GM21737 (cell line): ENCODE measurements around the gene RNF126.
"Not testable (repeated sequence)": the region's sequence is repeated elsewhere in the genome, so short reads cannot be mapped to it uniquely, and the experiment has no call there.

Source experiments
- ATAC-seq: cut with Tn5 transposase; IDR thresholded peaks from one replicate; pipeline ENCODE4 v1.9.1; 2021; ENCODE audit warnings: mild to moderate bottlenecking, moderate library complexity; ENCODE audit not compliant: unreplicated experiment

Gene RNF126

DNA sequence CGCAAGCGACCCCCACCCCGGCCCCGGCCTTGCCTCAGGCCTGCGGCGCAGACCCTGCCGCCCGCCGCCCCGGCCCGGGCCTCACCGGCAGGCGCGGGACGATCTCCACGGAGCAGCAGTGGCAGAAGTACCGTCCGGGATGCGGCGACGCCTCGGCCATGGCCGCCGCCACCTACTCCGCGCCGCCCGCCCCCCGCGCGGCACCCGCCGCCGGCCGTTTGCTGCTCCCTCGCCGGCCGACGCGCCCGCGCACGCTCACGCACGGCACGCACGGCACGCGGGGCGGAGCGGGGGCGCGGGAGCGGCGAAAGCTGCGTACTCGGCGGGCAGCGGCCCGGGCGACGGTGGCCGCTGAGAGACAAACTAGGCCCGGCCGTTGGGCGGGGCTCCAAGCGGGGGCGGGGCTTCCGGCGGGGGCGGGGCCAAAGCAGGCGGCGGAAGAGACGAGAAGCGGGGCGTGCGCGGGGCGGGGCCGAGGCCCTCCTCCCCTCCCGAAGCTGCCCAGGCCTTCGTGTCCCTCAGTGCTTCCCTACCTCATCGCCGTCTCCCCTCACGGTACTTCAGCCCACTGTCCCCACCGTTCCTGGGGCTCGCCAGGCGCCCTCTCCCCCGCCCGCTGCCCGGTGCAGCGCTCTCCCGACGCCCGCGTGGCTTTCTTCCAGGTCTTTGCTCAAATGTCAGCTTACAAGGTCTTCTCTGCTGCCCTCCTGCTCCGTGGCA, at the start of gene RNF126:
Gene RNF126, minus strand, starts transcription at position 253 of the 720 bp plus-strand sequence. Its CDS starts 93 bp downstream, at position 160.
- ATAC-seq: peak; percentile 54

- no peak for ATAC-seq
Observed at GRCh38 chr19:711254-711653, 48.2 kb upstream of the RNF126 start.

DNA sequence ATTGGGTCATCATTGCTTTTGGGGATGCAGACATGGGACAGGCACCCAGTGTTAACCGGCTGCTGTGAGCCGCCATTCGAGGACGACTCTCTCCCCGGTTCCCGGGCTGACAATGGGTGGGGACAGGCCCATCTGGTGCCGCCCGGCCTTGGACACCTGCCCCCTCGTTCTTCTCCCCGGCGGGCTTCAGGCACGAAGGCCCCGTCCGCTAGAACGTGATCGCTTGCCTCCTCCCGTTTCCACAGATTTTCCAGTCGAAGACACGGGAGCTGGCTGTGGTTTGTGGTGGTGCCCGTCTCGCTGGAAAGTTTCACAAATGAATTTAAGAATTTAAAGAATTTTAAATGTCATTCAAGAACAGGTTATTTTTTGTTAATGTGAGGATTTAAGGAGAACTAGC, 47.8 kb upstream of the RNF126 start:
- ATAC-seq: no peak

DNA sequence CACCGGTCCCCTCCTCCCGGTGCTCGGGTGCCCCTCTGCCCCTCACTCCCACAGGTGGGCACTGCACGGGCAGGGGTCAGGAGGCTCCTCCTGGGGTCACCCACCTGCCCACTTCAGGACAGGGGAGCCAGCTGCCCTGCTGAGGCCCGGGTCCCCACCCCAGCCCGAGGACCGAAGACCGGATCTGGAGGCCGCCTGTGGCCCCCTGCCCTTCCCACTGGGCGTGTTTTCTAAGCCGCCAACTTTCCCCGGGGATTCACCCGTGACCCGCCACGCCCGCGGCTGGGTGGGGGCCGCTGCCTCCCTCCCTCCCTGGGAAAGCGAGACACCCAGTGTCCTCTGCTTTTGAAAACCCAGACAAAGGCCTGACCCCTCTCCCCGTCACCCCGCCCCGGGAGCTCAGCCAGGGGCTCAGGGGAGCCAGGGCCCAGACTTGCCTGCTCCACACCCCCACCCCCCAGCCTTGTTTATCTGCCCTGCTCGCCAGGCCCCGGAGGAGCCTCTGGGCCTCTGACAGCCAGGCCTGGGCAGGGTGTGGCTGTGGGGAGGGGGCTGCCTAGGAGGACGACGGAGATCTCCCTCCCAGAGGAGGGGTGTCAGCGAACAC, 47.1 kb upstream of the RNF126 start:
- no peak for ATAC-seq

- ATAC-seq: no peak
Observed at GRCh38 chr19:709196-709964, 46.4 kb upstream of the RNF126 start.

DNA sequence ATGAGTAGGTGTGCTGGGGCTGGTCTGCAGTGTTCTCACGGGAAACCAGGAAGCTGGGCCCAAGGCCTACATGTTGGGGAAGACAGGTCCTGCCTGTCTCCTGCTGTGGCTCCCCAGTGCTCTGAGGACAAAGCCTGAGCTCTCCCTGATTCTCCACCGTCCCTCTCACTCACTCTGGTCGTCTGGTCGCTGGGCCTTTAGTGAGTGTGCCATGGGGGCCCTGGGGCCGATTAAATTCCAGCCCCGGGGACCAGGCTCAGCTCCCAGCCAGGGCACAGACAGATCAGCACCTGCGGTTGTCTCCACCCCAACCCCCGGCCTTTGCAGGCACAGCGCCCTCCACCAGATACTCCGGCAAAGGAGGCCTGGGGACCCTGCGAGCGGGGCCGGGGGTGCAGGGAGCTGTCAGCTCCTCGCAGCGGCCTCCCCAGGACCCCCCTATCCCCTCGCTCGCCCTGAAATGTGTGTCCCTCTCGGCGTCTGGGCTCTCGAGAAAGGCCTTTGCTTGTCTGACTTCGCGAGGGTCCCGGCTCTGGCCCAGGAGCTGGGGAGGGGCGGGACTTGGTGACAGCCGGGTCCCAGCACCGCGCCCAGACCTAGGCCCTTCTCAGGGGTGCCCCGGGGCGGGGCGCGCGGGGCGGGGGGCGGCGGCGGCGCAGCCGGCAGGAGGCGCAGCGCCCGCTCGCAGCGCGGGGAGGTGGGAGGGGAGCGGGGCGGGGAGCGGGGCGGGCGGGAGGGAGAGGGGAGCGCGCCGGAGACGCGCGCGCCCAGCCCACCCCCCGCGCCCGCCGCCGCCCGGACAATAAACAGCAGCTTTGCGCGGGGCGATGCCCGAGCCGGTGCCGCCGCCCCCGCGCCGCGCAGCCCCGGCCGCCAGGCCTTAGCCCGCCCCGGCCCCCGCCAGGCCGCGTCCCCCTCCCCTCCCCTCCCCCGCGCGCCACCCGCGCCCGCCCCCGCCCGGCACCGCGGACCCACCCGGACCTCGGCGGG, 45.4 kb upstream of the RNF126 start, which contains the start of gene PALM:
Gene PALM, plus strand, starts transcription at position 782 of the 990 bp plus-strand sequence. CDS start 212 bp downstream, outside the sequence.
- ATAC-seq: no peak

DNA sequence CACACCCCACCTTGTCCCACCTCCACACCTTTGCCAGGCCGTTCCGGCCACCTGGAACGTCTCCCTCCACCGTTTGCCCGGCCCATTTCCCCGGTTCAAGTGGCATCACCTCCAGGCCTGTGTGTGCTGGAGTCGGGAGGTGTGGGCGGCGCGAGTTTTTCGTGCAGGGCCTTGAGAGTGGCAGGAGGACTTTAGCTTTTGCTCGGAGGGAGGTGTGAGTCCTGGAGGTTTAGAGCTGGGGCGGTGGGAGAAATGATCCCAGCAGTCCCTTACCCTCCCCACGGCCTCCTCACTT, 41.4 kb upstream of the RNF126 start:
- ATAC-seq: no peak

GRCh38 chr19:703651-704446, 40.8 kb upstream of the RNF126 start:
- ATAC-seq: no peak

- ATAC-seq: no peak
Observed at GRCh38 chr19:703329-703650, 40.3 kb upstream of the RNF126 start.

GRCh38 chr19:702847-703246, 39.8 kb upstream of the RNF126 start:
- ATAC-seq: not testable (repeated sequence)

DNA sequence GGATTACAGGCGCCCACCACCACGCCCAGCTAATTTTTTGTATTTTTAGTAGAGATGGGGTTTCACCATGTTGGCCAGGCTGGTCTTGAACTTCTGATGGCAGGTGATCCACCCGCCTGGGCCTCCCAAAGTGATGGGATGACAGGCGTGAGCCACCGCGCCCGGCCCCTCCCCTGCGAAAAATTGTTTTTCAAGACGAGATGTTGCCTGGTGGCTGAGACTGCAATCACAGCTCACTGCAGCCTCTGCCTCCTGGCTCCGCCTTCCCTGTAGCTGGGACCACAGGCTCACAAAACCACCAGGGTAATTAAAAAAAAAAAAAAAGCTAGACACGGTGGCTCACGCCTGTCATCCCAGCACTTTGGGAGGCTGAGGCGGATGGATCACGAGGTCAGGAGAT, 36.9 kb upstream of the RNF126 start:
- not testable (repeated sequence) for ATAC-seq

DNA sequence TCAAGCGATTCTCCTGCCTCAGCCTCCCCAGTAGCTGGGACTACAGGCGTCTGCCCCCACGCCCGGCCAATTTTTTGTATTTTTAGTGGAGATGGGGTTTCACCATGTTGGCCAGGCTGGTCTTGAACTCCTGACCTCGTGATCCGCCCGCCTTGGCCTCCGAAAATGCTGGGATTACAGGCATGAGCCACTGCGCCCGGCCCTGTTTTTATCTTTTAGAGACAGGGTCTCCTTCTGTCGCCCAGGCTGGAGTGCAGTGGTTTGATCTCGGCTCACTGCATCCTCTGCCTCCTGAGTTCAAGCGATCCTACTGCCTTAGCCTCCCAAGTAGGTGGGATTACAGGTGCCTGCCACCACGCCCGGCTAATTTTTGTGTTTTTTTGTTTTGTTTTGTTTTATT, 35.5 kb upstream of the RNF126 start:
- ATAC-seq: not testable (repeated sequence)

GRCh38 chr19:695352-695949, 32.4 kb upstream of the RNF126 start, which contains the start of gene PRSS57:
Gene PRSS57 (minus strand): TSS chr19:695452. CDS start chr19:695430, 22 bp downstream.
- no peak for ATAC-seq

GRCh38 chr19:694481-695351, 31.7 kb upstream of the RNF126 start:
- no peak for ATAC-seq

DNA sequence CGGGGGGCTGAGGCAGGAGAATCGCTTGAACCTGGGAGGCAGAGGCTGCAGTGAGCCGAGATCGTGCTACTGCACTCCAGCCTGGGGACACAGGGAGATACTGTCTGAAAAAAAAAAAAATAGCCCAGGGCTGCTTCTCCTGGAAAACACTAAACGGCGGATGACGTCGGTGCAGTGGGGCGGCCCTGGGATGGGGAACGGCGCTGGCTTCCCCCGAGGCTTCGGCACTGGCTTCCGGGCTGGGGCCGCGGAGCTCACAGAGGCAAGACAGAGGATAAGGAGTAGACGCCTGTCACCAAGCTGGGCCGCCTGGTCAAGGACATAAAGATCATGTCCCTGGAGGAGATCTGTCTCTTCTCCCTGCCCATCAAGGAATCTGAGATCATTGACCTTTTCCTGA, 27.2 kb upstream of the RNF126 start:
- ATAC-seq: no peak

GRCh38 chr19:688992-689391, 26.0 kb upstream of the RNF126 start:
- ATAC-seq: no peak

DNA sequence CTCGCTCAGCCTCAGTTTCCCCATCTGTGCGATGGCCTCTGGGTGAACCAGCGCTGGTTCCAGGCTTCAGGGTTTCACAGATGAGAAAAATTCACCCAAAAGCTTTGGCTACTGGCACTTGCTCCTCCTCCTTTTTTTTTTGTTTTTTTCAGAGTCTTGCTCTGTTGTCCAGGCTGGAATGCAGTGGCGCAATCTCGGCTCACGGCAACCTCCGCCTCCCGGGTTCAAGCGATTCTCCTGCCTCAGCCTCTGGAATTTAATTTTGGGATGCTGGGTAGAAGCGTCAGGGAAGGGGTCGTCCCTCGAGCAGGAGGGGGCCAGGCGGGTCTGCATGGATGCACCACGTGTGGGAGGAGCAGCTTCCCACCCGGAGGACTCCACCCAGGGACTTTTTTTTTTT, 25.2 kb upstream of the RNF126 start:
- ATAC-seq: no peak

GRCh38 chr19:687569-688166, 24.7 kb upstream of the RNF126 start:
- ATAC-seq: no peak
